ENCODE data around the gene THAP11.

Gene THAP11

GRCh38 chr16:67841816-67842508 is at the start of gene THAP11:
TSS of gene THAP11 (plus strand) at chr16:67842320. CDS start at chr16:67842555, 235 bp downstream.
- peak; percentile 80 for DNase-seq

GRCh38 chr16:67796099-67796718 is 45.9 kb upstream of the THAP11 start:
- no peak for DNase-seq

- DNase-seq = no peak
Observed at GRCh38 chr16:67800338-67800926, 41.7 kb upstream of the THAP11 start.

GRCh38 chr16:67801241-67801640 is 40.9 kb upstream of the THAP11 start:
- no peak for DNase-seq

- no peak for DNase-seq
Observed at GRCh38 chr16:67801883-67802282, 40.2 kb upstream of the THAP11 start.

- no peak for DNase-seq
Observed at GRCh38 chr16:67803894-67804293, 38.2 kb upstream of the THAP11 start.

GRCh38 chr16:67804853-67805542 is 37.1 kb upstream of the THAP11 start:
- DNase-seq = no peak

GRCh38 chr16:67805718-67806427 is 36.2 kb upstream of the THAP11 start:
- no peak for DNase-seq

- DNase-seq = peak; percentile 92
Observed at GRCh38 chr16:67806428-67807147, 35.5 kb upstream of the THAP11 start, which contains the start of the genes RANBP10 and TSNAXIP1. TSS of gene RANBP10 (minus strand) at chr16:67806560. CDS start at chr16:67806536, 24 bp downstream. TSS of gene TSNAXIP1 (plus strand) at chr16:67806889. CDS start at chr16:67807150, 261 bp downstream.

GRCh38 chr16:67807148-67807682 is 34.9 kb upstream of the THAP11 start:
- DNase-seq = no peak

- DNase-seq = no peak
Observed at GRCh38 chr16:67811899-67812298, 30.2 kb upstream of the THAP11 start.

- DNase-seq = no peak
Observed at GRCh38 chr16:67814567-67814966, 27.6 kb upstream of the THAP11 start.

GRCh38 chr16:67820608-67821259 is 21.4 kb upstream of the THAP11 start:
- DNase-seq = no peak

- DNase-seq = no peak
Observed at GRCh38 chr16:67822511-67822910, 19.6 kb upstream of the THAP11 start.

GRCh38 chr16:67825119-67825518 is 17.0 kb upstream of the THAP11 start:
- no peak for DNase-seq

- no peak for DNase-seq
Observed at GRCh38 chr16:67825906-67826305, 16.2 kb upstream of the THAP11 start.

GRCh38 chr16:67828651-67829050 is 13.5 kb upstream of the THAP11 start:
- DNase-seq = no peak

GRCh38 chr16:67833030-67833414 is 9.1 kb upstream of the THAP11 start:
- DNase-seq = no peak

GRCh38 chr16:67833415-67834241 is 8.5 kb upstream of the THAP11 start:
- DNase-seq = peak; percentile 60

GRCh38 chr16:67834242-67834614 is 7.9 kb upstream of the THAP11 start:
- no peak for DNase-seq

All from GDM1 (cell line).